AG08396 (cell line): ENCODE data around the gene CELF2.

Source experiments
- DNase-seq: peaks from one replicate; pipeline ENCODE4 v3.0.0; 2012; ENCODE audit warnings: low spot score, mixed read lengths

Gene CELF2

DNA sequence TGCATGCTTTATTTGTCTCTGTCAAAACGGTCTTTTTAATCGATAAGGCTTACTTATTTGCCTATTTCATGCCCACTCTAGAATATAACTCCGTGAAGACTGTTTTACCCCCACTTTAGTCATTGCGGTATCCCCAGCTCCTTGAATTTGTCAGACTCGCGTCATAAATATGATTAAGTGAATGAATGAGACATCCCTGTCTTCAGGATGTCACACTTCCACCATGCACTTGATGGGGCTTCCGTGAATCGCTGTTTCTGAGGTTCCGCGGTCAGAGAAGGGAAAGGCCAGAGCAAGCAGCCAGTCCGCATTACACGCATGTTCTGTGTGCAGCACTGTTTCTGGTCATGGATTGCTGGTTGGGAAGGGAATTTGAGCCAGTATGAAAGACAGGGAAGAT is 138.8 kb downstream of the CELF2 start:
- no peak for DNase-seq

DNA sequence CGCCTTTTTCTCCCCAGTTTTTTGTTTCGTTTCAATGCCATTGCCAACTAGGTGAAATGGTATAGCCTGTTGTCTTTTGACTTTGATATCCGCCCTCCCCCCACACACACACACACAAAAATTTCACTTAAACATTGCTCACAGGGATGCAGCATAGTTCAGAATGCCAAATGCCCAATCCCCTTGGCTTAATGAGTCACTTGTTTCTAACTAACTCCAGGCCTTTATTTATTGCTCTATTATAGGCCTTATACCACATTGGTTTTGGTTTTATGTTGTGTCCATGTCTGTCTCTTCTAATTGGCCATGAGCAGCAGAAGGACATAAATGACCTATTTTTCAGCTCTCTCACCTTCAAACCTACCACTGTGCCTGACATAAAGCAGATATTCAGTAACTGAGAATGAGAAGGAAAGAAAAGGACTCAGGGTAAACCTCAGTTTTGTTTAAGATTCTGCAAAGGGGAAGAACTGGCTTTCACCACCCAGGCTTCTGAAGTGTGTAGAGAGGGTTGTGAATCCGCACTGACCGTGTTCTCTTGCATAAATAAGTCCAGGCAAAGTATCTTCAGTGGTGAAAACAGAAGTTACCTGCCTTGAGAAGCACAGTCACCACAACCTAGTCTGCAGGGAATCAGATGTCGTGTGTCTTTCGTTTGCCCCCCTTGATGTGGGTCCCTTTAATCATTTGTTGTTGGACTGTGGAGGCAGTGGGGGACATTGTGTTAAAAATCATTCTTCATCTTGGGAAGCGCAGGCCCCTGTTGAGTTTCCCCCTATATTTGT is 139.8 kb downstream of the CELF2 start:
- DNase-seq = no peak

DNA sequence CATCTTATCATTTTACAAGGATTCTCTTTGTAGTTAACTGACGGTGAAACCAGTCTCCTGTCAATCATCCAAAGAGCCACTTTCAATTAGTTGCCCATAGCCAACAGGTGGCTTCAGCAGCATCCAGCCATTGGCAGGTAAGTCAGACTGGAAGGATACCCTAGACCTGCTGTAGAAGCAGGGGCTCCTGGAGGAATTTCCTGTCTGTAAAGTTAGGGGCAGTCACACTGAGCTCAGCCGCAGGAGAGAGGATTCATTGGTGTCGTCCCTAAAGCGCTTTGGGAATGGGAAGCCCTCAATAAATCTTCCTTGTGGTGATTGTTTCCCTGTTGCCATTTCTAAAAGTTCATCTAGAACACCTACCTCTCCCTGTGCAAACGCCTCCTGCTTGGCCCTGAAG is 140.4 kb downstream of the CELF2 start:
- DNase-seq = no peak

DNA sequence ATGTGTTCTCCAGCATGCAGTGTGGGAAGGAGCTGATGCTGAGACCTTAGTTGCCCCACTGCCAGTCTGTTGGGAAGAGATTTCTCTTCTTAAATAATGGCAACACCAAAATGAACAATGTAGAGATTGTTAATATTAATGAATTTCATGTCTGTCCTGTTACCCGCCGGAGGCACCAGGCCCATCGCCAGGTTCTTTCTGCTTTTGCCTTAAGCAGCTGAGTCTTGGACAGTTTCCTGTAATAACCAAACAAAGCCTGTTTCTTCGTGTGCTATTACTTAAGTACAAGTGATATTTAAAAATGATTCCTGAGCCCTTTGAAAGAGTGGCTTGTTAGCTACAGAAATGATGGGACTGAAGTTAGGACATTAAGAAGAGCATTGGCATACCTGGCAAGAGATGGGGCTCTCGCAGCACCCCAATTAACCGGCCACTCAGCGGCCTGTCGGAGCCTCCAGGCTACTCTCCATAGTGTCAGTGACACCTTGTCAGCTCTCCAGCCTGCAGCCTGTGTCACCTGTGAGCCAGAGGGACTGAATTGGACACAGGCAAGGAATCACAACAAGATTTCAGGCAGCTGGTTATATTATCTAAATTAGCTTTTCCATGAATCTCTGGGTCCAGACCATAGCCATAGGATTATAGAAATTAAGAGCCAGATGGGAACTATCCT is 142.0 kb downstream of the CELF2 start:
- no peak for DNase-seq

DNA sequence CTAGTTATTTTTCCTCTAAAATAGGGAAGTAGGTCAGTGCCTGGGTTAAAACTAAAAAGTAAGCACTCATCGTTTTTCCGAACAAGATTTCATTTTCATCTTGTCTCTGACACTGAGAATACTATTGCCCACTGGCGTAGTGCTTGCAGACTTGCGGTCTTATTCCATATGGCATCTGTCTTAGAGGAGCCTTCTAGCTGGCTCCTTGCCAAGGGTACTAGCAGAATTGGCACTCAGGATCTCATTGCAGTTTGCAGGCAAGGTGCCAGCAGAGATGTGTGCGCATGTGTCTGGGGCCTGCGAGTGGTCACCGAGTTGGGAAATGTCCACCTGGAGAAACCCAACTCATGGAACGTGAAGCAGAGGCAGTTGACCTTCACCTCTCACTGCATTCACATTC is 143.4 kb downstream of the CELF2 start:
- DNase-seq = no peak

DNA sequence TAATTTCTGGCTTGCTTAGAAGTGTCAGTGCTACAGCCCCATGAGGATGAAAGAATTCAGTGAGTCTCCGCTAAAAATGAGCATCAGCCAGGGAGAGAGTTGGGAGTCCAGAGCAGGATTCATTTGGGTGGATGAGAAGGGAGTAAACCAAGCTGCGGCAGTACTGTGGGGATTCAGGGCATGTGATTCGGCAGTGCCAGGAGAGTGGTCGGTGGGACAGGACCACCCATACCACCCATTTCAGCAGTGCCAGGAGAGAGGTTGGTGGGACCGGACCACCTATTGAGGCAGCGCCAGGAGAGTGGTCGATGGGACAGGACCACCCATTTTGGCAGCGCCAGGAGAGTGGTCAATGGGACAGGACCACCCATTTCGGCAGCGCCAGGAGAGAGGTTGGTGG is 144.2 kb downstream of the CELF2 start:
- DNase-seq = no peak

DNA sequence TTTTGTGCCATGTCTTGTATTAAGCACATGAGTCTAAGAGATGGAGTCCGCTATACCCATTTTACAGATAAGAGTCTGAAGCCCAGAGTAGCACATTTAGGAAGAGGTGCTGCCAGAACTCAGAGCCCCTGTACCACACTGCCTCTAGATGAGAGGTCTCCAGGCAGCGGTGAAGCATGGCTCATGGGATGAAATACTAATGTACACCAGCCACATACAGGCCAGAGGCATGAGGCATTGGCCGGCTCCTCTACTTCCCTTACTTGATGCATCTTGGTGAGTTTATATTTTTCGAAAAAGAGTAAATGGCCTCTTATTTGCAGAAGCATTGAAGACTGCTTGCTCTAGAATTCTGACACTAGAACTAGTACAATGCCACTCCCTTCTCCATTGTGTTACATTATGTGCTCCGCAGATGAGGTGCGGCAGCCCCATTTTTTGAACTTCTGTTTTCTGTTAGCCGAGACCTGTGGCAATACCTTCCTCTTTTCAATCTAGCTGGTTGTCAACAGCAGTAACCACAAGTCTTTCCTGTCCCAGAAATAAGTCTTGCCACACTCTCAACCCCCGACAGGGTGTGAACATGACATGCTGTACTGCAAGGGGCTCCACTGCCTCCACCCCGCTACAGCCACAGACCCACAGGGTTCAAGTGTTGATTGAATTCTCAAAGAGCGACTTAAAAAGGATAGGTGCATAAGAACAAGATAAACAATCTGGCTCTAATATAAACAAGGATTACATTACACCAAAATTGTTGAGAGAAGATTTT is 145.3 kb downstream of the CELF2 start:
- no peak for DNase-seq

DNA sequence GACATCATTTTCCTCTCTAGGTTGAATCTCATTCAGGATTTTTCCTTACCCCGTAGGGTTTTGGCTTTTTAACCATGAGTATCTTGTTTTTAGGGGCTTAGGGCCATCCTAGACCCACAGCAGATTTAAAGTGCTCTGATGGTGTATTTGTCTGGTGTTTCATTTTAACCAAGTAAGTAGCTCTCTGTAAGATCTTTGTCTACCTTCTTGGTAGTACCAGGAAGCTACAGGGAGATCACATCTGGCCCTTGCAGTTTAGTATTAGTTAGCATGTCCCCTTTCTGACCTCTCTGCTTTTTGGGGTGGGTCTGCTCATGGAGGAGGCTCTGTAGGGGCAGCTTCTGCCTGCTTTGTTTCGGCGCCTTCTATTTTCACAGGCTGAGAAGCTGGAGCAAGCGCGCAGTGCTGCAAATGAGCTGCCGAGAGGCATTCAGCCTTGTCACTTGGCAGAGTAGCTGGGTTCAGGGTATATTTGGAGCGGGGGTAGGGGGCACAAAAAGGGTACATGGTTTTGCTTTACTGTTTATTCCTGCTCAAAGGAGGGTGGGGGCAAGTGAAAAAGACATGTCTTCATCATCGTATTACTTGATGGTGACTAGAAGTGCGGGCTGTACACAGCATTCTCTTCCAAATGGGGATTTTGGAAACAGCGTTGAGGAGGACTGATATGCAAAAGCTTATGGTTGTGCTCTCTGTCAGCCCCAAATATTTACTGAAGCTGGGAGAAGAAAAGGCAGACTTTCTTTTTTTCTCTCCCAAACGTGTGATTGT is 146.3 kb downstream of the CELF2 start:
- no peak for DNase-seq

DNA sequence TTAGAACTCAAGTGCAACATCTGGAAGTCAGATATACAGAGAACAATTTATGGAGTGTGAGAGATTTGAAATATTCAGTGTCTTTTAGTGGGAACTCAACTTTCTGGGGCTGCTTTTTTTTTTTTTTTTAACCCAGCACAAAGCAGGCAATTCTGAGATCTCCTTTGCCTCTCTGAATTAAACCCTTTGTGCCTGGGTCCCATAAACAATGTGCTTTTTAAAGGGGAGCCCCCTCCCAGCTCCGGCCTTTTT is 146.8 kb downstream of the CELF2 start:
- no peak for DNase-seq

DNA sequence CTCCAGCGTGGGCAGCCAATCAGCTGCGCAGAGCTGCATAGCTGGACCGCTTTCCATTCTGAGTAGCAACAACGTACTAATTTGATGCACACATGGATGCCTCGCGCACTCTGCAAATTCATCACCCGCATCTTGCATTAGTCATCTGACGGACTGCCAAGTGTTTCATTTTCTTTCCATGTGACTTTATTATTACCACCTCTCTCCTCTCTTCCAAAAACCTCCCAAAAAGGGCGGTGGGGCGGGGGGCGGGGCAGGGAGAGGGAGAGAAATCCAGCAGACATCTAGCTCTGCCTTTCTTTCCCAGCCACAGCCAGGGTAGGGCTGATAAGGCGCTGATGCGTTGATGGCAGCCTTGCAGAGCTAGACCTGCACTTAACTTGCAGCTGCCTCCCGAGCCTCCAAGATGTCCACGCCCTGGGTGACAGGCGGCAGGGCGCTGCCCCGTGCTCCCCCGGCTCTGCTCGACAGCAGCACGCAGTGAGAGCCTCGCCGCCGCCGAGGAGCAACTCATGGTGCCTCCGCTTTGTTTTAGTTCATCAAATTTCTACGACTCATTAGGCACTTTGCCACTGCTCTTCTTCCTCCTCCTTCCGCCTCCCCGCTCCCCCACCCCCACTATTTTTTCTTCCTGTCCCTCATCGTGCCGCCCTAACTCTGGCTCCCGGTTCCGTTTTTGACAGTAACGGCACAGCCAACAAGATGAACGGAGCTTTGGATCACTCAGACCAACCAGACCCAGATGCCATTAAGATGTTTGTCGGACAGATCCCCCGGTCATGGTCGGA is 147.3 kb downstream of the CELF2 start:
- peak; percentile 80 for DNase-seq

DNA sequence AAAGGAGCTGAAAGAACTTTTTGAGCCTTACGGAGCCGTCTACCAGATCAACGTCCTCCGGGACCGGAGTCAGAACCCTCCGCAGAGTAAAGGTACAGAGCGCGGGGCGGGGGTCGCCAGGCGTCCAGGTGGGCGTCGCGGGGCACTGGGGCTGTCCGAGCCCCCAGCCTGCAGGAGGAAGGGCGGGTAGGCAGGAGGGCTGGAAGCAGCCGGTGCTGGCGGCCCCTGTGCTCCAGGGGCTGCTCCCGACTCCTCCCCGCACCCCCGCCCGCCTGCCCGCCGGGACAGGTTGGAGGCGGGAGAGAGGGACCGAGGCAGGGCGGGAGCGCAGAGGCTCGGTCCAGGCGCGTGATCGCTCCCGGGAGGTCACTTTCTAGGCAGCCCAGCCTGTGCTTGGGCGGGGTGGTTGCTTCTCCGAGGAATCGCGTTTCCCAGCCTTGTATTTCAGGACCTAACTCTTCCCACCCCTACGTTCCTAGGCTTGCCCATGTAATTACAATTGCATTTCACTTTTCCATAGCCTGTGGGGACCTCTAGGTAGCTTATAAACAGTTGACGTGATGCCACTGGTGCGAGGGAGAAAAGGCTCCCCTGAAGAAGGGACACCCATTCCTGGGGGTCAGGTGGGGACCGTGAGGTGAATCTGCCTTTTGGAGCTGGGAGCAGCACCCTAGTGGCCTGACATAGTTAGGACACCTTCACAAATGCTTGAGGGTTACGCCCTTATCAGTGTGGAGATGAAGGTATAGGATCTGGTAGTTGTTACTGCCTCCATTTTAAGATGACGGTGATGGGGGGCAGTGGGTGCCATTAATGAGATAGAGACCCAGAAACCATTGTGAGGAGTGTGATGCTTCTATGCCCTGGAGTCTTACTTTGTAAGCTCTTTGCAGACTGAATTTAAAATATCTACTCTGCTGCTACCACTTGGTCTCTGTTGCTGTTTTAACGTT is 148.2 kb downstream of the CELF2 start:
- peak; percentile 47 for DNase-seq

DNA sequence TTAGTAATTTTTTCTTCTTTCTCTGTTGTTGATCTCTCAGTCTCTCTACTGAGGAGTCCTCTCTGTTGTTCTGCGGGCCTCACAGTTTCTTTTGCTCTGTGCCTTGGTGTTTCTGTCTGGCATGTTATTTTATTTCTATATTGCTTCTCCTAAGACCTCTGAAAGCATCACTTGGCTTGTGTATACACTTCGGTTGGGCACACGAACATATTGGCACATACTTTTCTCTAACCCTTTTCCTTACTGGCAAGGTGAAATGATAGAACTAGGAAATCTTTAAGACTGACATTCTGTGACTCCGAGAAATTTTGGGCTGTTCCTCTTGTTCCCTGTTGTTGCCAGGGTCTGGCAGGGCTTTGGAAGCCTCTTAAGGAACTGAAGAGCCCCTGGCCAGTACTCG is 148.9 kb downstream of the CELF2 start:
- DNase-seq = no peak

DNA sequence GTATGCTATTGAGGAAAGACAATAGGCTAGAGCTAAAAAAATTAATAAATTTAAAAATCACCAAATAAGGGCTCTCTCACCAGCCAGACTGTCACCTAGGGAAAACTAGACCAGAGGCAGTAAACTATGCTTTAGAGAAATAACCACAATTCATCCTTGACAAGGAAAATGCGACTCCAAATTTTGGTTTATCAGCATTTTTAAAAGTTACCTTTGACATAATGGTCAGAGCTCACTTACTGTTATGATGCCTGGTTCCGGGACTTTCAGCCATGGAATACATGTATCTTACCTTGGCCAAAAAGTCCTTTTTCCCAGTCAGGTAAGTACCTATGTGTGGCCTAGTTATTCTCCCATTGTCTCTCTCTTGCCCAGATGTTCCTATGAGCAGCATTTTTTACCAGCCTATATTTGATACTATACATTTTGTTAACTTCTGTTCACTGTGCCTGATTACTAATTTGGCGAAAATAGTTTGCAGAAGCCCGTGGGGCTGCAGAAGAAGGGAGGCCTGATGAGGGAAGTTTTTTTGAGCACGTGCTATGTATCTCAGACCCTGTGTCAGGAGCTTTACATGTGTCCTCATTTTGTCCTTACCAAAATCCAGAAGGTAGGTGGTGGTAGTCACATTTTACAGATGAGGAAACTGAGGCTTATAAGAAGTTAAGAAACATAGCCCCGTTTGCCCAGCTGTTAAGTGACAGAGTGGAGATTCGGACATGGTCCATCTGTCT is 149.7 kb downstream of the CELF2 start:
- DNase-seq = no peak

DNA sequence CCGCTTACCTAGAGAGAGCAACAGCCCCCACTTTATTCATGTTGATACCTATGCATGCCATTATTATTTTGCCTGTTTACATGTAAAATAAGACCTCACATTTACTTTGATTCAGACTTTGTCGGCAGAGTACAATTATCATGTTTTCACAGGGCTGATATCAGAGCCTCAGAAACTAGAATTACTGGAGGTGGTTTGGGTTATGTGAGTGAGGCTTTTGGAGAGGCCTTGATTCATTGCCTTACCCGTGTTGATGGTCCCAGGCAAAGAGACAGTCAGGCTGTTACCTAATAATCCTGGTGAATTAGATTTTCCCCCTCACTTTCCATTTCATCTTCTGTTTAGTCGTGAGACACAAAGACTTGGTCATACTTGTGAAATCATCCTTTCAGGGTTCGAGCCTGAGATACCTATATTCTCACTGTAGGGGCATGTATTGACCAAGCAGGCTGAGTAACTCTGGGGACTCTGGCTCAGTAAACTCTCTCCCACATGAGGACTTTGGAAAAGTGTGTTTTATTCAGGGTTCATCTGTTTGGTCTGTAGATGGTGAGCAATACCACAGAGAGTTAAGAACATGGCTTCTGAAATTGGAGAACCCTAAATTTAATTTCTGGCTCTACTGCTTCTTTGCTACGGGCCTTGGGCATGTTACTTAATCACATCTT is 150.9 kb downstream of the CELF2 start:
- no peak for DNase-seq

DNA sequence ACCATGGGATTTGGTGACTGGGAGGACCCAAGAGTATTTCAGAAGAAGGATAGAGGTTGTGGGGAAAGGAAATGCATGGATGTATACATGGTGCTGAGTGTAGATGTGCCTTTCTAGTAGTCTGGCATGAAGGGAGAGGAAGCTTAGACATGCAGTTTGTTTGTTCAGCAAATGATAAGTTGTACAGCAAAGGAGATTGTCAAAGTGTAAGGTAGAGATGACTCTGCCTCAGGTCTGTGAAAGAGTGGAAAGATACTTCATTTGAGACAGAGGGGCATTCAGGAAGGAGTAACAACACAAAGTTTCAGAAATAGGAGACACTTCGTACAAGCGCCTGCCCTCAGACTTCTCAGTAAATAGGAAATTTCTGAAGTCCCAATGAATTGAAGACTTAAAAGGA is 152.3 kb downstream of the CELF2 start:
- DNase-seq = no peak

DNA sequence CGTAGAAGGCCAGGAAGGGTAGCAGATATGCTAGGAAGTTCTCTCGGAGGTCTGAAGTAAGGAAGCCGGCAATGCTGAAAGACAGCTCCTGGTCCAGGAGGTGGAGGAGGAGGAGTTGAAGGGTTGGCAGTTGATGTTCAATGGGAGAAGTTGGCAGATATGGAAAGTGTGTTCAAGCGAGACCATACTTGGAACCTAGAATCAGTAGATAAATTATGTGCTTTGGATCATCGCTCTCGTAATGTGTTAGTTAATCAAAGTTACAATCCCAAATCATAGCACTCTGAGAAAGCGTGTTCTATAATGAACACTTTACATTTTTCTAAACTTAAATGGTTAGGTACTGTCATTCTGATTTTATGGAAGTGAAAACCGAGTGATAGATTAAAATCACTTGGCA is 152.9 kb downstream of the CELF2 start:
- no peak for DNase-seq

DNA sequence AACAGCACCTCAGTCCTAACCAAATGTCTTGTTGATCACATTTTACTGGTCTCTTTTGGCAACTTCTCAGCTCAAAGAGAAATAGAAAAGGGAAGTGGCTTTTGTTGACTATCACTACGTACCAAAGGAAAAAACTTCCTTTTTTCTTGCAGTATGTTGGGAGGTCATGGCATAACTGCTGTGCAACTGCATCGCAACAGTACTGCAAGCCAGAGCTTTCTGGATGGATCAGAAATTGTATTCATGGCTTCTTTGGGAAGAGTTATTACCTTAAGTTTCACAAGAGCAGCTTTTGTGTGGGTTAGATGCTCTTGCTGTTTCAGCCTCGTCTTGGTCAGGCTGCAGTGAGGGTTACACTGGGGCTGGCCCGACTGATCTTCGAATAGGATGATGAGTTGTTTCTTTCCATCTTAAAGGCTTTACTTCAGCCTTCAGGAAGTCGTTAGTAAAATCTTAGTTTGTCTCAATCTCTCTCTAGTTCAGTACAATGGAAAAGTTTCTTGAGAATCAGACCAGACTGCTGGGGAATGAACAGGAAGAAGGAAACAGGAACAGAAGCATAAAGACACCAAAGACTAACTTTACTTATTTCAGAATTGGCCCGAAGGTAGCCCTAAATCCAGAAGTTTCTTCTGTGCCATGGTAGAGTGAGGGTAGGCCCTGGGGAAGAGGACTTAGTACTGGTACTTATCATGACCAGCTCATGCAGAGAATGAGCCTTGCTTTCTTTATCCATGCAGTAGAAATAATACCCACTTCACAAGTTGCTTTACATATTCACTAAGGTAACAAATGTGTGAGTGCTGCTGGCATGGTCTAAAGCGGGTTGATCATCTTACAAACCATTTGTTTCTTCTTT is 153.6 kb downstream of the CELF2 start:
- DNase-seq = no peak

DNA sequence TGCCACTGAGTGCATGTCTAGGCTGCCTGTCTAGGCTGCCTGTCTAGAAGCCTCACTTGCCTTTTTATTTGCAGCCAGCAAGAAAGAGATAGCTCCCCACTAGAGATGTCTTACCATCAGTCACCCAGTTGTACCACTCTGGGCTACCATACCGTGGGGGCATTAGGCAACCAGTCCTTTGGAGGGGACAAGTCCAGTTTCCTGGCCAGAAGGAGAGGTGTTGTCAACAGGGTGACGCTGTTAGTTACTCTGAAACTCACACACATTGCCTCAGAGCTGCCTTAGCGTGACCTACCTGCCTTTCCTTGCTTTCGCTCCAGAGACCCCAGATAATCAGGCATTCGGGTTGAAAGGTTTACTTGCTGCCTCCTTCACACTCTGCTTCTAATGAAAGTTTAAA is 155.4 kb downstream of the CELF2 start:
- DNase-seq = no peak
